ENCODE results near the gene PNMA8B. TPM values are rescaled to one million over a fixed set of nuclear protein-coding genes. Genes with fewer than 3 reads are reported as not detected.

PNMA8B gene
- total RNA-seq, 1 donor from 2014 or later = 1.9 TPM

GRCh38 chr19:46451352-46451751, 44.3 kb downstream of the PNMA8B start:
- Mint-ChIP-seq H3K4me3 (ENCODE audit: unreplicated experiment) (no peak overlapping the region), H3K9me3 (ENCODE audit: unreplicated experiment) (peaks cover 8% of the 10 kb centered on the region), H3K27me3 (ENCODE audit: low read depth, unreplicated experiment) (no peaks in the 10 kb centered on the region), H3K27ac (ENCODE audit: unreplicated experiment) (no peak overlapping the region), H3K4me1 (ENCODE audit: low read depth, unreplicated experiment) (peaks cover 3% of the 10 kb centered on the region), H3K36me3 (ENCODE audit: low read depth, unreplicated experiment) (no peaks in the 10 kb centered on the region)
- Histone ChIP-seq H3K27ac (ENCODE audit: low read depth, low read length) (no peak overlapping the region), H3K4me3 (ENCODE audit: insufficient read depth, low read depth, low read length) (no peak overlapping the region), H3K9me3 (ENCODE audit: insufficient read depth, low read depth, low read length) (no peaks in the 10 kb centered on the region), H3K36me3 (ENCODE audit: insufficient read depth, low read length) (no peaks in the 10 kb centered on the region), H3K27me3 (ENCODE audit: insufficient read depth, low read length) (peaks cover 9% of the 10 kb centered on the region), H3K9ac (ENCODE audit: low read length) (no peak overlapping the region), H3K79me2 (ENCODE audit: insufficient read depth, low read length) (no peaks in the 10 kb centered on the region), H3K4me2 (ENCODE audit: low read length) (no peak overlapping the region), H3K4me1 (ENCODE audit: insufficient read depth, low read length) (no peaks in the 10 kb centered on the region), H4K20me1 (ENCODE audit: insufficient read depth, low read length) (no peaks in the 10 kb centered on the region), H2AFZ (ENCODE audit: low read depth, low read length) (no peak overlapping the region)
- FAIRE-seq (no peak), DNase-seq (ENCODE audit: low read depth) (no peak)
- TF ChIP-seq EZH2 (IDR thresholded peaks at IDR 0.05; ENCODE audit: insufficient read depth, low read length) = no peak
- TF ChIP-seq CTCF (IDR thresholded peaks at IDR 0.05; ENCODE audit: insufficient read depth, low read depth, low read length) = no peak

- H3K9ac ChIP-seq (ENCODE audit: low read length) = no peak overlapping the region
- peaks cover 3% of the 10 kb centered on the region for H3K4me1 Mint-ChIP-seq (ENCODE audit: low read depth, unreplicated experiment)
- no peak overlapping the region for H3K4me3 Mint-ChIP-seq (ENCODE audit: unreplicated experiment)
- no peak overlapping the region for H3K27ac Mint-ChIP-seq (ENCODE audit: unreplicated experiment)
- H3K9me3 Mint-ChIP-seq (ENCODE audit: unreplicated experiment) = peaks cover 8% of the 10 kb centered on the region
- H3K27ac ChIP-seq (ENCODE audit: low read depth, low read length) = no peak overlapping the region
- TF ChIP-seq CTCF (IDR thresholded peaks at IDR 0.05; ENCODE audit: insufficient read depth, low read depth, low read length) = no peak
- TF ChIP-seq EZH2 (IDR thresholded peaks at IDR 0.05; ENCODE audit: insufficient read depth, low read length) = no peak
- H3K9me3 ChIP-seq (ENCODE audit: insufficient read depth, low read depth, low read length) = no peaks in the 10 kb centered on the region
- H3K27me3 Mint-ChIP-seq (ENCODE audit: low read depth, unreplicated experiment) = no peaks in the 10 kb centered on the region
- H3K4me1 ChIP-seq (ENCODE audit: insufficient read depth, low read length) = no peaks in the 10 kb centered on the region
- H3K36me3 Mint-ChIP-seq (ENCODE audit: low read depth, unreplicated experiment) = no peaks in the 10 kb centered on the region
- H3K36me3 ChIP-seq (ENCODE audit: insufficient read depth, low read length) = no peaks in the 10 kb centered on the region
- H3K79me2 ChIP-seq (ENCODE audit: insufficient read depth, low read length) = no peaks in the 10 kb centered on the region
- H3K27me3 ChIP-seq (ENCODE audit: insufficient read depth, low read length) = peaks cover 9% of the 10 kb centered on the region
- H3K4me2 ChIP-seq (ENCODE audit: low read length) = no peak overlapping the region
- H3K4me3 ChIP-seq (ENCODE audit: insufficient read depth, low read depth, low read length) = no peak overlapping the region
- FAIRE-seq (no peak), DNase-seq (ENCODE audit: low read depth) (no peak)
- no peak overlapping the region for H2AFZ ChIP-seq (ENCODE audit: low read depth, low read length)
- H4K20me1 ChIP-seq (ENCODE audit: insufficient read depth, low read length) = no peaks in the 10 kb centered on the region
These were observed 44.9 kb downstream of the PNMA8B start for GRCh38 chr19:46450737-46451136.

GRCh38 chr19:46449228-46449627, 46.4 kb downstream of the PNMA8B start:
- H3K27me3 ChIP-seq (ENCODE audit: insufficient read depth, low read length) = peaks cover 9% of the 10 kb centered on the region
- no peak overlapping the region for H3K27ac ChIP-seq (ENCODE audit: low read depth, low read length)
- H3K36me3 ChIP-seq (ENCODE audit: insufficient read depth, low read length) = no peaks in the 10 kb centered on the region
- Mint-ChIP-seq H3K4me3 (ENCODE audit: unreplicated experiment) (no peak overlapping the region), H3K27ac (ENCODE audit: unreplicated experiment) (no peak overlapping the region), H3K4me1 (ENCODE audit: low read depth, unreplicated experiment) (peaks cover 3% of the 10 kb centered on the region), H3K27me3 (ENCODE audit: low read depth, unreplicated experiment) (no peaks in the 10 kb centered on the region), H3K36me3 (ENCODE audit: low read depth, unreplicated experiment) (no peaks in the 10 kb centered on the region), H3K9me3 (ENCODE audit: unreplicated experiment) (peaks cover 8% of the 10 kb centered on the region)
- H3K9me3 ChIP-seq (ENCODE audit: insufficient read depth, low read depth, low read length) = no peaks in the 10 kb centered on the region
- no peak overlapping the region for H2AFZ ChIP-seq (ENCODE audit: low read depth, low read length)
- no peak overlapping the region for H3K4me3 ChIP-seq (ENCODE audit: insufficient read depth, low read depth, low read length)
- no peak overlapping the region for H3K9ac ChIP-seq (ENCODE audit: low read length)
- no peaks in the 10 kb centered on the region for H4K20me1 ChIP-seq (ENCODE audit: insufficient read depth, low read length)
- H3K4me2 ChIP-seq (ENCODE audit: low read length) = no peak overlapping the region
- H3K4me1 ChIP-seq (ENCODE audit: insufficient read depth, low read length) = no peaks in the 10 kb centered on the region
- no peak for TF ChIP-seq CTCF (IDR thresholded peaks at IDR 0.05; ENCODE audit: insufficient read depth, low read depth, low read length)
- no peak for TF ChIP-seq EZH2 (IDR thresholded peaks at IDR 0.05; ENCODE audit: insufficient read depth, low read length)
- H3K79me2 ChIP-seq (ENCODE audit: insufficient read depth, low read length) = no peaks in the 10 kb centered on the region
- DNase-seq (ENCODE audit: low read depth) (no peak), FAIRE-seq (no peak)
